NT2/D1 (cell line): ENCODE data around the gene PCDHA3.

Source experiments
- SUZ12 ChIP-seq: IDR thresholded peaks from 2 replicates; pipeline ENCODE4 v1.6.1; 2011; ENCODE audit not compliant: insufficient read length, insufficient read depth; ENCODE audit errors: extremely low read depth
- YY1 ChIP-seq: IDR thresholded peaks from 2 replicates; pipeline ENCODE4 v1.6.1; 2011; ENCODE audit not compliant: insufficient read length, insufficient read depth
- ZNF274 ChIP-seq: IDR thresholded peaks from 2 replicates; pipeline ENCODE4 v1.6.1; 2011; ENCODE audit warnings: mild to moderate bottlenecking, low read depth, low read length

GRCh38 chr5:140800816-140801493 lies at the start of gene PCDHA3:
- TF ChIP-seq YY1 = no peak
- TF ChIP-seq ZNF274 = no peak
- no peak for TF ChIP-seq SUZ12
